Transverse colon (tissue), 4 donors: Measurements from ENCODE around the gene C11orf54. TPM values are rescaled to one million over a fixed set of nuclear protein-coding genes. Genes with fewer than 3 reads are reported as not detected.

Source experiments
- DNase-seq: peaks from one replicate; pipeline ENCODE4 v3.0.0-alpha.2; 2019
- H3K27ac ChIP-seq, 4 donors: fragments of 200-600 bp; sonication (generic); 2 replicates each; pipeline ENCODE4 v1.5.1; 2016 to 2018; ENCODE audit warnings: inconsistent platforms in 4 of 4
- H3K27me3 ChIP-seq: fragments of 200-600 bp; sonication (generic); 2 replicates; pipeline ENCODE4 v1.5.1; 2017; ENCODE audit warnings: inconsistent platforms
- H3K36me3 ChIP-seq, 4 donors: fragments of 200-600 bp; sonication (generic); 2 replicates each; pipeline ENCODE4 v1.5.1; 2017 to 2019; ENCODE audit warnings: inconsistent platforms in 4 of 4
- H3K4me1 ChIP-seq, 4 donors: fragments of 200-600 bp; sonication (generic); 2 replicates each; pipeline ENCODE4 v1.5.1; 2017 to 2020; ENCODE audit warnings: inconsistent platforms in 4 of 4
- H3K4me3 ChIP-seq, 4 donors: fragments of 200-600 bp; sonication (generic); 1 replicate in 1 of 4; 2 replicates in 3 of 4; pipeline versions ENCODE4 v1.5.1 to v1.6.1; 2017 to 2019; ENCODE audit warnings: inconsistent platforms in 4 of 4
- H3K9me3 ChIP-seq, 2 donors: fragments of 200-600 bp; sonication (generic); 2 replicates each; pipeline ENCODE4 v1.5.1; 2017 to 2019; ENCODE audit warnings: inconsistent platforms in 2 of 2
- CTCF ChIP-seq, 5 experiments: fragments of 200-600 bp in 3 of 5; fragments of 450-650 bp in 2 of 5; sonication (generic) in 3 of 5; IDR thresholded peaks; 1 replicate in 2 of 5; 2 replicates in 3 of 5; pipeline ENCODE4 v1.5.1; 2016 to 2017; ENCODE audit warnings: antibody characterized with exemption in 5 of 5, inconsistent platforms in 3 of 5, mild to moderate bottlenecking in 2 of 5, moderate library complexity in 1 of 5
- EP300 ChIP-seq: sonication (generic); formaldehyde crosslinking; IDR thresholded peaks from one replicate; pipeline ENCODE4 v1.6.1; 2017; ENCODE audit warnings: antibody characterized with exemption, low read depth
- POLR2A ChIP-seq: fragments of 450-650 bp; IDR thresholded peaks from one replicate; pipeline ENCODE4 v1.6.1; 2016; ENCODE audit warnings: antibody characterized with exemption, mild to moderate bottlenecking, moderate library complexity
- POLR2AphosphoS5 ChIP-seq, 3 donors: sonication (generic); formaldehyde crosslinking; IDR thresholded peaks; one replicate each; pipeline ENCODE4 v1.6.1; 2016; ENCODE audit warnings: antibody characterized with exemption in 3 of 3
- WGBS, 2 donors: methylation state at CpG; one replicate each; pipeline ENCODE4 v1.1.5; 2018; ENCODE audit warnings: low coverage in 1 of 2; 5-methylcytosine and 5-hydroxymethylcytosine counted together
- in situ Hi-C, 4 donors: fragments of 200-750 bp; cut with MboI; loops; one replicate each; pipeline versions ENCODE4 v1.15.0 to v1.15.1; 2017; ENCODE audit warnings: low sequenced_read_pairs in 3 of 4, low pct_ligation_motif_present in 1 of 4, low pct_unique_long_range_greater_than_20kb in 1 of 4
- intact Hi-C: fragments of 100-400 bp; cut with DNase I; formaldehyde crosslinking; loops from one replicate; pipeline ENCODE4 v1.15.1; 2023; ENCODE audit warnings: low total_unique reads
- total RNA-seq, 4 donors: library from RNA; depleted of rRNA; stranded (reverse); fragments of >200 nt; gene quantifications; one replicate each; pipeline ENCODE4 v1.1.0, GENCODE V29; 2016

The C11orf54 gene
- total RNA-seq, 4 donors from 2014 or later = 33.3 to 160 (median 105) TPM

- Histone ChIP-seq H3K27me3 (no peaks in the 10 kb centered on the region), H3K9me3 (no peaks in the 10 kb centered on the region), H3K4me1 (no peaks in the 10 kb centered on the region), H3K27ac (no peak overlapping the region), H3K36me3 (peaks cover 0 to 13% (median 3%) of the 10 kb centered on the region in 4 donors), H3K4me3 (no peak overlapping the region)
- WGBS, 2 donors = 96 to 100% methylated on average over 1 of the region's 1 CpG
- TF ChIP-seq POLR2AphosphoS5 (IDR thresholded peaks at IDR 0.05) = no peak
- no peak for TF ChIP-seq CTCF (IDR thresholded peaks at IDR 0.05)
- TF ChIP-seq EP300 = no peak
- no peak for TF ChIP-seq POLR2A
- in situ Hi-C loops (no loop called here), intact Hi-C loops (no loop called here)
- no peak for DNase-seq
Measured at GRCh38 chr11:93717501-93717900, 24.0 kb upstream of the C11orf54 start.

DNA sequence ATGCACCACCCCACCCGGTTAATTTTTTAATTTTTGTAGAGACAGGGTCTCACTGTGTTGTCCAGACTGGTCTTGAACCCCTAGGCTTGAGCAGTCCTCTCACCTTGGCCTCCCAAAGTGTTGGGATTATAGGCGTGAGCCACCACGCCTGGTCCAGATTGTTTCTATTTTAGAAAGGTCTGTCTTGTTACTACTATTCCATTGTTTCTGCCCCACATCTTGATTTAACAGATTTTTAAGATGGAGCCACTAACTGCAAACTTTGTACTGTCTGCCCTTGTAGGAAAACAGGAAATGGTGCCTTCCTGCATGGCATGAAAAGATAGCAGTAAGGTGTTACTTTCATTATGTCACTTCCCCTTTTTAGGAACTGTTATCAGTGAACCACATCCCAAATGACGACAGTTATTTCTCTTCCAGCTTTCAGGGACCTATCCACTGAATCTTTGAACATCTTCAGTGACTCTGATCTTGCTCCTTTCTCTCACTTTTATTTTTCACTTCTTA is 23.4 kb upstream of the C11orf54 start:
- TF ChIP-seq POLR2A = no peak
- no peak for TF ChIP-seq POLR2AphosphoS5 (IDR thresholded peaks at IDR 0.05)
- no peak for TF ChIP-seq EP300
- no peak for TF ChIP-seq CTCF (IDR thresholded peaks at IDR 0.05)

DNA sequence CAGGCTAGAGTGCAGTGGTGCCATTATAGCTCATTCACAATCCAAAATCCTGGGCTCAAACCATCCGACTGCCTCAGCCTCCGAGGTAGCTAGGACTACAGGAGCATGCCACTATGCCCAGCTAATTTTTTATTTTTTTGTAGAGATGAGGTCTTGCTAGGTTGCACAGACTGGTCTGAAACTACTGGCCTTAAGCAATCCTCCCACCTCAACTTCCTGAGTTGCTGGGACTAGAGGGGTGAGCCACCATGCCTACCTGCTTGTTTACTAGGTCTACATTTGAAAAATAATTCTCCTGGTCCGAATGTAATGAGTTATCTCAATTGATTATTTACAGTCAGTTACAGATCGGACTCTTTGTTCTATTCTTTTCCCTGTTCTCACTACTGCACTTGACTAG is 22.2 kb upstream of the C11orf54 start:
- intact Hi-C loops (no loop called here), in situ Hi-C loops (no loop called here)
- WGBS, 2 donors = 90 to 94% methylated on average over 2 to 4 of the region's 4 CpGs
- Histone ChIP-seq H3K36me3 (peaks cover 0 to 20% (median 5%) of the 10 kb centered on the region in 4 donors), H3K27ac (no peak overlapping the region), H3K9me3 (no peaks in the 10 kb centered on the region), H3K4me1 (no peaks in the 10 kb centered on the region), H3K27me3 (no peaks in the 10 kb centered on the region), H3K4me3 (no peak overlapping the region)
- no peak for TF ChIP-seq CTCF (IDR thresholded peaks at IDR 0.05)
- no peak for TF ChIP-seq POLR2A
- TF ChIP-seq EP300 = no peak
- no peak for TF ChIP-seq POLR2AphosphoS5 (IDR thresholded peaks at IDR 0.05)
- no peak for DNase-seq

More for the DNA sequence above, 23.4 kb upstream of the C11orf54 start:
- H3K9me3 ChIP-seq = no peaks in the 10 kb centered on the region
- no peaks in the 10 kb centered on the region for H3K4me1 ChIP-seq
- no peaks in the 10 kb centered on the region for H3K27me3 ChIP-seq
- peaks cover 0 to 16% (median 6%) of the 10 kb centered on the region in 4 donors for H3K36me3 ChIP-seq
- WGBS, 2 donors = 78 to 79% methylated on average over 3 to 4 of the region's 4 CpGs
- DNase-seq = no peak
- intact Hi-C loops (no loop called here), in situ Hi-C loops (no loop called here)
- no peak overlapping the region for H3K4me3 ChIP-seq
- no peak overlapping the region for H3K27ac ChIP-seq

- H3K36me3 ChIP-seq = peaks cover 0 to 20% (median 7%) of the 10 kb centered on the region in 4 donors
- intact Hi-C loops = loop anchor here (10.0 kb wide), 1 partner anchor 74 kb away; no protein-coding TSS in a partner anchor
- H3K4me3 ChIP-seq = no peak overlapping the region
- TF ChIP-seq POLR2AphosphoS5 (IDR thresholded peaks at IDR 0.05) (no peak), EP300 (no peak), CTCF (IDR thresholded peaks at IDR 0.05) (no peak), POLR2A (no peak)
- no peak overlapping the region for H3K27ac ChIP-seq
- in situ Hi-C loops = no loop called here
- no peaks in the 10 kb centered on the region for H3K4me1 ChIP-seq
- H3K9me3 ChIP-seq = no peaks in the 10 kb centered on the region
- H3K27me3 ChIP-seq = no peaks in the 10 kb centered on the region
- WGBS, 2 donors = 96 to 100% methylated on average over 4 to 7 of the region's 7 CpGs
- no peak for DNase-seq
Measured at GRCh38 chr11:93720522-93720921, 20.9 kb upstream of the C11orf54 start.
